Urinary bladder (tissue), 4 donors: Measurements from ENCODE around the gene KRT83. TPM values are rescaled to one million over a fixed set of nuclear protein-coding genes. Genes with fewer than 3 reads are reported as not detected.

ENCODE experiments used
- DNase-seq: peaks from one replicate; pipeline ENCODE4 v3.0.0-alpha.2; 2015; ENCODE audit errors: extremely low spot score
- H3K27ac ChIP-seq: one replicate; pipeline ENCODE4 v1.5.1; 2013; ENCODE audit warnings: low read depth, mild to moderate bottlenecking, moderate library complexity
- H3K36me3 ChIP-seq: one replicate; pipeline ENCODE4 v1.6.1; 2013; ENCODE audit warnings: mild to moderate bottlenecking, moderate library complexity; ENCODE audit not compliant: insufficient read depth
- H3K4me1 ChIP-seq: one replicate; pipeline ENCODE4 v1.6.1; 2013; ENCODE audit warnings: mild to moderate bottlenecking, moderate library complexity; ENCODE audit not compliant: insufficient read depth
- H3K4me3 ChIP-seq: one replicate; pipeline ENCODE4 v1.5.1; 2013; ENCODE audit warnings: low read depth, low read length
- WGBS: extraction: QIAGEN DNeasy Blood & Tissue Kit; methylation state at CpG from one replicate; pipeline ENCODE4 v1.1.7; 2013; 5-methylcytosine and 5-hydroxymethylcytosine counted together
- polyA plus RNA-seq: library from polyadenylated mRNA; stranded (reverse); fragments of 200-250 nt; gene quantifications from one replicate; pipeline ENCODE4 v1.2.3, GENCODE V29; 2013
- total RNA-seq: library from RNA; depleted of rRNA; stranded (reverse); fragments of >200 nt; gene quantifications from one replicate; pipeline ENCODE4 v1.2.3, GENCODE V29; 2014
- donor health status: healthy with polysubstance abuse.
- donor health status: healthy.

KRT83 gene
- total and polyA plus RNA-seq, 2 donors, result not detected

DNA sequence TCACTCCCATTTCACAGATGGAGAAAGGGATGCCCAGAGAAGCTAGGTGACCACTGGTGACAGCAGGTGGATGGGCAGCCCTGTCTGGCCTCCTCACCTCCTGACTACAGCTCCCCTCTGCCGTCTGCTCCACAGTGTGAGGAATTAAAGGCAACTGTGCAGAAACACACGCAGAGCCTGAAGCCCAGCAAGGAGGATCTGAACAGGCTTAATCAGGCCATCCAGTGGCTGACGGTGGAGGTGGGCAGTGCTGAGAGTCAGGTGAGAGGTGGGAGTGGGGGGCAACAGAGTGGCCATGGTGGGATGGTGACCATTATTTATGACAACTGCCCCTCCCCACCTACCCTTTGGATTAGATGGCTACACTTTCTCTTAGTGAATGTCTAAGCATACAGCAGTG is 45.5 kb downstream of the KRT83 start:
- Histone ChIP-seq H3K4me1 (no peaks in the 10 kb centered on the region), H3K36me3 (no peaks in the 10 kb centered on the region), H3K4me3 (no peak overlapping the region), H3K27ac (no peak overlapping the region)
- 85% methylated on average over 3 of the region's 3 CpGs for WGBS
- DNase-seq, result no peak

- H3K36me3 ChIP-seq, result no peaks in the 10 kb centered on the region
Measured at GRCh38 chr12:52274521-52275120, 46.6 kb downstream of the KRT83 start, which contains the start of gene KRT86. Gene KRT86, plus strand, starts transcription at chr12:52274645. Its CDS starts 27,272 bp downstream, at chr12:52301917.

GRCh38 chr12:52271158-52271557 is 50.0 kb downstream of the KRT83 start:
- DNase-seq, result no peak
- H3K4me1 ChIP-seq, result no peaks in the 10 kb centered on the region
- no peaks in the 10 kb centered on the region for H3K36me3 ChIP-seq
- H3K27ac ChIP-seq, result no peak overlapping the region
- WGBS, result 85% methylated on average over 1 of the region's 1 CpG
- H3K4me3 ChIP-seq, result no peak overlapping the region

More at GRCh38 chr12:52274521-52275120, 46.6 kb downstream of the KRT83 start, which contains the start of gene KRT86:
- 59% methylated on average over 3 of the region's 3 CpGs for WGBS
- Histone ChIP-seq H3K4me1 (no peaks in the 10 kb centered on the region), H3K27ac (no peak within 1 kb of the TSS), H3K4me3 (no peak within 1 kb of the TSS)
- DNase-seq, result no peak

DNA sequence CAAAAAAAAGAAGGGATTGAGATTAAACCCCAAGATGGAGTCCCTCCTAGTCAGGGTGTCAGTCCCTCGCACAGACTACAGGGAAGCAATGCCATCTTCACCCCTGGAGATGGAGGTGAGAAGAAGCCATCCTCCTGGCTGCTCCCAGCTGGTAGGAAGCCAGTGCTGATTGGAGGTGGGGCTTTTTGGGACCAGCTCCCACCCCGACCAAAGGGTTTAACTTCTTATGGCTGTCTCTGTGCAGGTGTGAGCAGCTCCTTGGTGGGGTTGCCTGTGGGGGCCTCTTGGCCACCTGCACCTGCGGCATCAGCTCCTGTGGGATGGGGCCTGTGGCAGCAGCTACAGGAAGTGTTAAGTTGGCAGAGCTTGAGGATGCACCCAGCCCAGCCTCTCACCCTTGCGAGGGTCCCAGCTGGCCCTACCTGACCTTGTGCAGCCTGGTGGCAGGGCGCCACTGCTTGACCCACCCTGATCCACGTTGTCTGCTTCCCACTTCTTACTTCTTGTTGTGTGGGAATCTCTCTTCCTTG is 50.6 kb downstream of the KRT83 start:
- H3K36me3 ChIP-seq, result no peaks in the 10 kb centered on the region
- H3K4me1 ChIP-seq, result no peaks in the 10 kb centered on the region
- no peak overlapping the region for H3K4me3 ChIP-seq
- H3K27ac ChIP-seq, result no peak overlapping the region
- DNase-seq, result no peak
- WGBS, result 79% methylated on average over 6 of the region's 6 CpGs

- Histone ChIP-seq H3K36me3 (no peaks in the 10 kb centered on the region), H3K27ac (no peak overlapping the region), H3K4me3 (no peak overlapping the region), H3K4me1 (no peaks in the 10 kb centered on the region)
- 73% methylated on average over 2 of the region's 2 CpGs for WGBS
- no peak for DNase-seq
Measured at GRCh38 chr12:52268212-52268611, 53.0 kb downstream of the KRT83 start.

- WGBS, result 86% methylated on average over 3 of the region's 3 CpGs
- no peak overlapping the region for H3K27ac ChIP-seq
Measured at GRCh38 chr12:52267699-52268098, 53.5 kb downstream of the KRT83 start.

GRCh38 chr12:52267266-52267665 is 53.9 kb downstream of the KRT83 start:
- Histone ChIP-seq H3K4me3 (no peak overlapping the region), H3K36me3 (no peaks in the 10 kb centered on the region), H3K4me1 (no peaks in the 10 kb centered on the region), H3K27ac (no peak overlapping the region)
- over 99% methylated on average over 3 of the region's 3 CpGs for WGBS
- no peak for DNase-seq

More at GRCh38 chr12:52267699-52268098, 53.5 kb downstream of the KRT83 start:
- no peak overlapping the region for H3K4me3 ChIP-seq
- DNase-seq, result no peak
- no peaks in the 10 kb centered on the region for H3K36me3 ChIP-seq
- H3K4me1 ChIP-seq, result no peaks in the 10 kb centered on the region

DNA sequence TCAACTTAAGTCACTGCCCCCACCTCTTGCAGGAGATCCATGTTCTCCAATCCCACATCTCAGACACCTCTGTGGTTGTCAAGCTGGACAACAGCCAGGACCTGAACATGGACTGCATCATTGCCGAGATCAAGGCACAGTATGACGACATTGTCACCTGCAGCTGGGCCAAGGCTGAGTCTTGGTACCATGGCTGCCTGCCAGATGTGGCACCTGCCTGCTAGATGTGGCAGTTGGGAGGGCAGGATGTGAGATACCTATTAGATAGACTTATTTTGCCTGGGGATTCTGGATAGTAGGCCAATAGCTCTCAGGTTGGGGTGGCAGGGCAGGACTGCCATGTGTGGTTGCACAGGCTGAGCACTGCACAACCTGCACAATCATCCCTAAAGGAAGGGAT is 54.7 kb downstream of the KRT83 start:
- WGBS, result 88% methylated on average over 2 of the region's 2 CpGs
- Histone ChIP-seq H3K27ac (no peak overlapping the region), H3K4me1 (no peaks in the 10 kb centered on the region), H3K36me3 (no peaks in the 10 kb centered on the region), H3K4me3 (no peak overlapping the region)
- DNase-seq, result no peak

GRCh38 chr12:52264435-52264825 is 56.8 kb downstream of the KRT83 start:
- DNase-seq, result no peak
- 83% methylated on average over 2 of the region's 2 CpGs for WGBS

More at GRCh38 chr12:52264435-52264825, 56.8 kb downstream of the KRT83 start:
- no peak overlapping the region for H3K27ac ChIP-seq
- H3K36me3 ChIP-seq, result no peaks in the 10 kb centered on the region
- H3K4me3 ChIP-seq, result no peak overlapping the region
- no peaks in the 10 kb centered on the region for H3K4me1 ChIP-seq

Other genes starting within 250 kb of the KRT83 start
- 3.4 TPM for gene SMIM41, start 241.7 kb downstream of the KRT83 start, total RNA-seq
- 5.5 TPM for gene SMIM41, start 241.7 kb downstream of the KRT83 start, polyA plus RNA-seq
- 1.7 TPM for gene KRT80, start 129.4 kb downstream of the KRT83 start, total RNA-seq
- 3.0 TPM for gene KRT80, start 129.4 kb downstream of the KRT83 start, polyA plus RNA-seq
- 147 TPM for gene KRT7, start 88.2 kb downstream of the KRT83 start, total RNA-seq
- 158 TPM for gene KRT7, start 88.2 kb downstream of the KRT83 start, polyA plus RNA-seq
- gene KRT86, start 46.8 kb downstream of the KRT83 start, total RNA-seq, result not detected
- 0.15 TPM for gene KRT86, start 46.8 kb downstream of the KRT83 start, polyA plus RNA-seq
- not detected for gene KRT81, start 29.9 kb downstream of the KRT83 start, total RNA-seq
- gene KRT81, start 29.9 kb downstream of the KRT83 start, polyA plus RNA-seq, result not detected
- gene KRT85, start 46.1 kb upstream of the KRT83 start, total RNA-seq, result not detected
- gene KRT85, start 46.1 kb upstream of the KRT83 start, polyA plus RNA-seq, result not detected
- not detected for gene KRT84, start 64.3 kb upstream of the KRT83 start, total RNA-seq
- not detected for gene KRT84, start 64.3 kb upstream of the KRT83 start, polyA plus RNA-seq
- gene KRT82, start 84.9 kb upstream of the KRT83 start, total RNA-seq, result not detected
- gene KRT82, start 84.9 kb upstream of the KRT83 start, polyA plus RNA-seq, result 0.06 TPM
- not detected for gene KRT75, start 113.0 kb upstream of the KRT83 start, total RNA-seq
- not detected for gene KRT75, start 113.0 kb upstream of the KRT83 start, polyA plus RNA-seq
- gene KRT6B, start 130.7 kb upstream of the KRT83 start, total RNA-seq, result not detected
- gene KRT6B, start 130.7 kb upstream of the KRT83 start, polyA plus RNA-seq, result not detected
- not detected for gene KRT6C, start 152.4 kb upstream of the KRT83 start, total RNA-seq
- not detected for gene KRT6C, start 152.4 kb upstream of the KRT83 start, polyA plus RNA-seq
- not detected for gene KRT6A, start 171.9 kb upstream of the KRT83 start, total RNA-seq
- gene KRT6A, start 171.9 kb upstream of the KRT83 start, polyA plus RNA-seq, result 0.11 TPM
- 55.4 TPM for gene KRT5, start 199.0 kb upstream of the KRT83 start, total RNA-seq
- 31.2 TPM for gene KRT5, start 199.0 kb upstream of the KRT83 start, polyA plus RNA-seq
- not detected for gene KRT71, start 231.7 kb upstream of the KRT83 start, total RNA-seq
- not detected for gene KRT71, start 231.7 kb upstream of the KRT83 start, polyA plus RNA-seq